Psoas muscle (tissue), 8 donors: ENCODE data around the gene ERLIN1. TPM values are rescaled to one million over a fixed set of nuclear protein-coding genes. Genes with fewer than 3 reads are reported as not detected.

ENCODE experiments used
- ATAC-seq, 4 donors: fragments of 200-7000 bp; cut with Tn5 transposase; one replicate each; pipeline ENCODE4 v1.9.1; 2020; ENCODE audit warnings: moderate library complexity in 3 of 4, mild to moderate bottlenecking in 2 of 4
- DNase-seq, 2 donors: peaks; one replicate each; pipeline ENCODE4 v3.0.0-alpha.2; 2020
- H3K27ac ChIP-seq: fragments of 200-600 bp; one replicate; pipeline ENCODE4 v1.8.0; 2022
- H3K27me3 ChIP-seq, 3 donors: fragments of 200-600 bp in 1 of 3; one replicate each; pipeline versions ENCODE4 v1.6.1 to v1.8.0; 2013 to 2022; ENCODE audit warnings: low read length in 2 of 3, mild to moderate bottlenecking in 2 of 3, moderate library complexity in 1 of 3; ENCODE audit not compliant: insufficient read depth in 3 of 3
- H3K36me3 ChIP-seq, 2 donors: fragments of 200-600 bp in 1 of 2; one replicate each; pipeline versions ENCODE4 v1.6.1 to v1.8.0; 2013 to 2022; ENCODE audit warnings: low read depth in 1 of 2, mild to moderate bottlenecking in 1 of 2, moderate library complexity in 1 of 2; ENCODE audit not compliant: insufficient read depth in 1 of 2
- H3K4me1 ChIP-seq: fragments of 200-600 bp; one replicate; pipeline ENCODE4 v1.8.0; 2022
- H3K4me3 ChIP-seq: fragments of 200-600 bp; one replicate; pipeline ENCODE4 v1.8.0; 2022; ENCODE audit warnings: mild to moderate bottlenecking
- H3K9me3 ChIP-seq: fragments of 200-600 bp; one replicate; pipeline ENCODE4 v1.8.0; 2022
- WGBS, 3 donors: extraction: QIAGEN DNeasy Blood & Tissue Kit; methylation state at CpG; one replicate each; pipeline versions ENCODE4 v1.1.6 to v1.1.7; 2013; 5-methylcytosine and 5-hydroxymethylcytosine counted together
- intact Hi-C, 2 donors: fragments of 100-400 bp; cut with DNase I; formaldehyde crosslinking; loops; one replicate each; pipeline versions ENCODE4 v1.11.0 to v1.14.2; 2022
- polyA plus RNA-seq, 3 donors: library from polyadenylated mRNA; stranded (reverse); fragments of 200-250 nt; gene quantifications; one replicate each; pipeline ENCODE4 v1.2.3, GENCODE V29; 2013
- total RNA-seq, 4 donors: library from RNA; stranded (reverse); fragmentation: NEBNext Ultra II Directional in 2 of 4; extraction: Animal tissue kit (Norgen Biotek cat#: 25700) in 2 of 4; gene quantifications; one replicate each; pipeline versions ENCODE4 v1.2.1 to v1.2.4, GENCODE V29; 2021 to 2023
- TF ChIP-seq, protein P1 (sequence below): fragments of 200-600 bp; IDR thresholded peaks from one replicate; pipeline ENCODE4 v1.8.0; 2022; ENCODE audit warnings: antibody characterized with exemption
- donor health status: healthy with polysubstance abuse.
- donor health status: DM: no; HTN: no; CAD: no; lungs with moderate emphysema.
- donor health status: Bipolar disorder and iron deficiency.
- donor health status: healthy.
- donor health status: DM: yes; HTN: yes; CAD: no.
- donor health status: DM: no; HTN: no; CAD: no.
- donor health status: DM: no; HTN: no; CAD: no.
- donor health status: DM: yes; HTN: yes; CAD: no.

The ERLIN1 gene
- total and polyA plus RNA-seq, 7 donors, result 6.8 to 15.2 (median 11.5) TPM

DNA sequence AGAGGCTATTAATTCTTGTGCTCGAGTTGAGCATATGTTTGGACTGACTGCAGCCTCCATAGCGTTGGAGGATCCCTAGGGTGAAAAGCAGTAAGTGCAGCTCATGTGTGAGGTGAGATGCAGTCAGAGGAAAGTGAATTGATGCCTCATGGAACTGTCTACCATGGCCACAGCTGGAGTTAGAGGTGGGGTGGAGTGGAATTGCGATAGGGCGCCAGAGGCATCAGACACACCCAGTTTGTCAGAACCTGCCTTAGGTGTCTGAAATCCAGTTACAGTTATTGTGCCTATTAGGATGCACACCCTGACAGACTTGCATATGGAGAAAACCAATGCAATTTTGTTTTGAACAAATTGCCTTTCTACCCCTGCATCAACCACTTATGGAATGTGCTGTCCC, 39.4 kb downstream of the ERLIN1 start:
- WGBS, 3 donors, result 29 to 42% (median 39%) methylated on average over 4 of the region's 4 CpGs
- intact Hi-C loops, result no loop called here
- DNase-seq, result no peak
- Histone ChIP-seq H3K36me3 (peaks cover 5 to 24% of the 10 kb centered on the region in 2 donors), H3K27ac (no peak overlapping the region), H3K9me3 (no peaks in the 10 kb centered on the region), H3K4me1 (no peaks in the 10 kb centered on the region), H3K4me3 (no peak overlapping the region), H3K27me3 (no peaks in the 10 kb centered on the region)
- TF ChIP-seq, protein P1, sequence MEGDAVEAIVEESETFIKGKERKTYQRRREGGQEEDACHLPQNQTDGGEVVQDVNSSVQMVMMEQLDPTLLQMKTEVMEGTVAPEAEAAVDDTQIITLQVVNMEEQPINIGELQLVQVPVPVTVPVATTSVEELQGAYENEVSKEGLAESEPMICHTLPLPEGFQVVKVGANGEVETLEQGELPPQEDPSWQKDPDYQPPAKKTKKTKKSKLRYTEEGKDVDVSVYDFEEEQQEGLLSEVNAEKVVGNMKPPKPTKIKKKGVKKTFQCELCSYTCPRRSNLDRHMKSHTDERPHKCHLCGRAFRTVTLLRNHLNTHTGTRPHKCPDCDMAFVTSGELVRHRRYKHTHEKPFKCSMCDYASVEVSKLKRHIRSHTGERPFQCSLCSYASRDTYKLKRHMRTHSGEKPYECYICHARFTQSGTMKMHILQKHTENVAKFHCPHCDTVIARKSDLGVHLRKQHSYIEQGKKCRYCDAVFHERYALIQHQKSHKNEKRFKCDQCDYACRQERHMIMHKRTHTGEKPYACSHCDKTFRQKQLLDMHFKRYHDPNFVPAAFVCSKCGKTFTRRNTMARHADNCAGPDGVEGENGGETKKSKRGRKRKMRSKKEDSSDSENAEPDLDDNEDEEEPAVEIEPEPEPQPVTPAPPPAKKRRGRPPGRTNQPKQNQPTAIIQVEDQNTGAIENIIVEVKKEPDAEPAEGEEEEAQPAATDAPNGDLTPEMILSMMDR, result no peak
- no peak for ATAC-seq

DNA sequence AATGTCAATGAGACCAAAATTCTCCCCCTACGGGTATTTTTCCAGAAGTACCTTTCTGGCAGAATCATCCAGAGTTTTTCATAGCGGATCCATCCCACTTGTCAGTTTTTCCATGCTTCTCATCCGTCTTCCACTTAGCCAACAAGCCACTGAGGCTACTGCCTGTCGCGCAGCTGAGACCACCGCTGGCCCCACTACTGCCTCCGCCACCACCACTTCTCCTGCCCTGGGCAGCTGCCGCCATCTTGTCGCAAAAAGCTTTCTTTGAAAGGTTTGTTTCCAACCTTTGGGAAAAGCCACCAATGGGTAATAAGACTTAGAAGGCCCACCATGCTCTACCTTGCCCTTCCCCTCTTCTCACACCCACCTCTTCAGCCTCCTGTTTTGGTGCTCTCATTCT, 42.1 kb downstream of the ERLIN1 start:
- H3K4me1 ChIP-seq, result no peaks in the 10 kb centered on the region
- WGBS, 3 donors, result 95 to 96% (median 96%) methylated on average over 9 of the region's 9 CpGs
- no peaks in the 10 kb centered on the region for H3K27me3 ChIP-seq
- no peaks in the 10 kb centered on the region for H3K9me3 ChIP-seq
- H3K36me3 ChIP-seq, result no peaks in the 10 kb centered on the region
- ATAC-seq (no peak), DNase-seq (no peak)
- TF ChIP-seq, protein P1, result no peak
- H3K4me3 ChIP-seq, result no peak overlapping the region
- intact Hi-C loops, result no loop called here
- H3K27ac ChIP-seq, result no peak overlapping the region

DNA sequence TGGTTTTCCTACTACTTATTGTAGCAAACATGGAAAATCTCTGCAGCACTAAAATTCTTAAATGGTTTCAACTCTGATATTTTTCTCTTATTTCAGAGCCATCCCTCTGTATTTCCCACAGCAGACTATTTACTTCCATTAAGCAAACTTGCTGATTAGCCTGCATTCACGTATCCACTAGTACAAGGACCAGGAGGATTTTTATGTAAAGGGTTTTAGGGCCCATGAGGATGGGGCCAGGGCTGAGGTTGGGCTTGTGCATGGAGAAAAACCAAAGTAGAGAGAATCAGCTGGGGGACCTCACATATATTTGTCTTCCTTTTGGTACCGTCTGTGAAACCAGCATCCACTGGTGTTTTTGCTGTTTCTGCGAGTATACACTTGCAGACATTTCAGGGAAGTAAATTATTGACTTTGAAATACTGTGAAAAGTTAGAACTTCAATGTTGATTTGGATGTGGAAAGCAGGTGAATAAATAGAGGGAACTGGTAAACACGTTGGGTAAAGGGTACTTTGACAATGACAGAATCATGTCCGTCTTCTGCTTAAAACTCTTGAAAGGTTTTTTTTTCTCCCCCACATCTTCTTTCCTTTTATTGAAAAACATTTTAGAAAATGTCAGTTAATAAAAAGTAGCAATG, 44.3 kb downstream of the ERLIN1 start:
- Histone ChIP-seq H3K9me3 (no peaks in the 10 kb centered on the region), H3K4me3 (no peak overlapping the region), H3K4me1 (no peaks in the 10 kb centered on the region), H3K27ac (no peak overlapping the region), H3K27me3 (no peaks in the 10 kb centered on the region), H3K36me3 (no peaks in the 10 kb centered on the region)
- intact Hi-C loops, result no loop called here
- no peak for ATAC-seq
- TF ChIP-seq, protein P1, result no peak
- WGBS, 3 donors, result 77 to 81% (median 79%) methylated on average over 5 of the region's 5 CpGs
- DNase-seq, result no peak

DNA sequence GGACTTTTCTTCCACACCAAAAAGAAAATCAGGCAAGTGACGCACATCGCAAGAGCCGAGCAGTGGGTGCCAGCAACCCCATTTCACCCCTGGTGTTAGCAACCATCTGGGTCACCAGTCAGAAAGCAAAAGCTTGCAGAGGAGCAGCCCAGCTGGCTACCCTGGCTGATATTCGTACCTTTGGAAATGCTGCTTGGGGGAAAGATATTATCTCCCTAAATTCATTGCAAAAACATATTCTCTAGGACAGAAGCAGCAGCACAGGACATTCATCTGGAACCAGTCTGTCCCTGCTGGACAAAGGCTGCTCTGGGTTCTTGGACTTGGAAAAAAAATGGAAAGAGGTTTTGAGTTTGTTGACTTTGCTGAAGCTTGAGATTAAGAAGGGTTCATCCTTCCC, 45.8 kb downstream of the ERLIN1 start:
- H3K4me1 ChIP-seq, result no peaks in the 10 kb centered on the region
- H3K9me3 ChIP-seq, result no peaks in the 10 kb centered on the region
- no peak for ATAC-seq
- no peak for DNase-seq
- intact Hi-C loops, result no loop called here
- no peak overlapping the region for H3K27ac ChIP-seq
- WGBS, 3 donors, result 51 to 78% (median 68%) methylated on average over 4 of the region's 4 CpGs
- no peak overlapping the region for H3K4me3 ChIP-seq
- TF ChIP-seq, protein P1, result no peak
- H3K36me3 ChIP-seq, result no peaks in the 10 kb centered on the region
- no peaks in the 10 kb centered on the region for H3K27me3 ChIP-seq

DNA sequence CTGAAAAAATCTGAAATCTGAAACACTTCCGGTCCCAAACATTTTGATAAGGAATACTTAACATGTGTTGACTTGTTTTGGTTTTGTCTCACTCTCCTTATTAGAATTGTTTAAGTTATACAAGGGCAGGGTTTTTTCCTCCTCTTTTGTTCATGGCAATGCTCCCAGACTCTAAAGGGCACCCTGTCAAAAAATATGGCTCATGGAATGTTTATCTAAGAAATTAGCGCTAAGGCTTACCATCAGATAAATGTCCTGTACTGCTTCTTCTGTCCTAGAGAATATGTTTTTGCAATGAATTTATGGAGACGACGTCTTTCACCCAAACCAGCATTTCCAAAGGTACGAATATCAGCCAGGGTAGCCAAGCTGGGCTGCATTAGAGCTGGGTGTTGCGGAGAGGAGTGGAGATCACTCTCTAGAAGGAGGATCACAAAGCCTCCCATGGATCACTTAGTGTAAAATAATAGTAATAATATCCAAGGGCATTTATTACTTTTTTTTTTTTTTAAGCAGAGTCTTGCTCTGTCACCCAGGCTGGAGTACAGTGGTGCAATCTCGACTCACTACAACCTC, 46.8 kb downstream of the ERLIN1 start:
- intact Hi-C loops, result no loop called here
- 86 to 87% (median 87%) methylated on average over 7 of the region's 7 CpGs for WGBS, 3 donors

More for the DNA sequence above, 46.8 kb downstream of the ERLIN1 start:
- Histone ChIP-seq H3K27ac (no peak overlapping the region), H3K27me3 (no peaks in the 10 kb centered on the region), H3K36me3 (no peaks in the 10 kb centered on the region), H3K9me3 (no peaks in the 10 kb centered on the region), H3K4me1 (no peaks in the 10 kb centered on the region), H3K4me3 (no peak overlapping the region)
- no peak for ATAC-seq
- TF ChIP-seq, protein P1, result no peak
- no peak for DNase-seq
